Fibroblast of skin of abdomen (primary cell): Measurements from ENCODE around the gene COL15A1.
A peak's percentile ranks its signal among the peaks of the same experiment; 100 is the strongest.

Experiments
- DNase-seq: peaks from one replicate; pipeline ENCODE4 v3.0.0-alpha.2; 2013

Gene COL15A1

DNA sequence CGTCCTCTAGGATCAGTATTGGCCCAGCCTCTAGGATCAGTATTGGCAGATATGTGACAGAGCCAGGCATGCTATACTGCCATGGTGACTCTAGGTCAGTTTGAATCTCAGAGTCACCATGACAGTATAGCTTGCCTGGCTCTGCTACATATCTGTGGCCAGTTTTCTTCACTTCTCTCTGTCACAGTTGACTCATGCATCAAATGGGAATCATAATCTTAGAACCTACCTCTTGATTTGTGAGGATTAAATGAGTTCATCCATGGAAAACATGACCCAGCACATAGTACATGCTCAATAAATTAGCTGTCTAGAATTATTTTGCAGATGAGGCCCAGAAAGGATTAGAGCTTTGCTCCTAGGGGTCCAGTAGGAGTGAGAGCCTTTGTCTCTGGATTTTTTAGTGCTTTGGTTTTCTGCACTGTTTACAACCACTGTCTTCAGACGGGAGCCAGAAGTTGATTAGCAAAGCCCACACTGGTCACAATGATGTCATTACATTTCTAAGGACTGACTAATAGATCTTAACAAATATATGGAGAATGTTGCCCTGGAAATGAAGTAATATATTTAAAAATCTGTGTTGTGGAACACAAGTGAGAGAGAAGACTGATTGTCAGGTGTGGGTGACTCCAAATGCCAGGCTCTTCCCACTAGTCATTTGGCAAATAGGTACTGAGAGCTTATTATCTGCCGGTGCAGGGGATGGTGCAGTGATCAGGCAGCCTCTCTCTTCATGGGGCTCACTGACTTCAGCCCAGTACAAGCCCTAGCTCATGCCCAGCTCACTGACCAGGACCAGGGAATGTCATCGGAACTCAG is 76.0 kb downstream of the COL15A1 start:
- peak; percentile 96 for DNase-seq

DNA sequence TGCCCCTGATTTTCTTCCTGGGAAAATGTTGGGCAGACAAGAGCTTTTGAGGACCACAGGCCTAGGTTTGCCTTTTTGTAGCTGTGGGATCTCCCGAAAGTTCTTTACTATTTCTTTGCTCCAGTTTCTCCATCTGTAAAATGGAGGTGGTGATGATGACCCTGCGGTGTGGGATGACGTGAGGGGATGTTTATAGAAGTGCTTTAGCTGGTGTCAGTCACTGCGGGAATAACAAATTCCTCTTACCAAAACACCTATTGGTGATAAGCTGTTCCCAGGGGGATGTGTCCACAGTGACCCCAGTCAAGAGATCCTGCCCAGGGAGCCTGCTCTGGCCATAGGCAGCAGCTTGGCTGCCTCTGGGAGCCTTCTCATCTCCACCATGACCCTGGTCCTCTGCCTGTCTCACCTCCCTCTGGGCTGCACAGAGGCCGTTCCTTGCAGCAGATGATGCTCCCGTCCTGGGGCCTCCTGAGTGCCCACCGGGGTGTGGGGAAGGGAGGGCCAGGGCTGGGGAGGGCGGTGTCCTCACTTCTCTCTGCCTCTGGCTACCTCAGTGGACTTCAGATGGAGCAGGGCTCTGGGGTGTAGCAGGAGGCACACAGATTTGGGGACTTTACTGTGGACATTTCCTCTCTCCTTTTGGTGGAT is 77.2 kb downstream of the COL15A1 start:
- DNase-seq: no peak

DNA sequence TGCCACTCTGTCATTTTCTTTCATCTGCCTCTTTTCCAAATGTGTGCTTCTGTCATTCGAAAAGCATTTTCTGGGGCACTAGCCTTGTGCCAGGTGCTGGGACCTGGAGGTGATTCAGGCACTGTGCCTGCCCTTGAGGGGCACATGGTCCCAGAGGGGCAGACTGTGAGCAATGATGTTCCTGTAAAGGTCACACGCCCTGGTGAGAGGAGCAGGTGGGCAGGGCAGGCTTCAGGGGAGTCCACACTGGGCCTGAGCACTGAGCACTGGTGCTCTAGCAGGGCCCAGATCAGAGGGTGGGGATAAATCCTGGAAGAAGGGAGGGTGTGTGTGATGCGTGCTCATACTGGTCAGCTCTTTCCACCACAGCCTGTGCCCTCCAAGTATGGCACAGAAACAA is 77.8 kb downstream of the COL15A1 start:
- no peak for DNase-seq

DNA sequence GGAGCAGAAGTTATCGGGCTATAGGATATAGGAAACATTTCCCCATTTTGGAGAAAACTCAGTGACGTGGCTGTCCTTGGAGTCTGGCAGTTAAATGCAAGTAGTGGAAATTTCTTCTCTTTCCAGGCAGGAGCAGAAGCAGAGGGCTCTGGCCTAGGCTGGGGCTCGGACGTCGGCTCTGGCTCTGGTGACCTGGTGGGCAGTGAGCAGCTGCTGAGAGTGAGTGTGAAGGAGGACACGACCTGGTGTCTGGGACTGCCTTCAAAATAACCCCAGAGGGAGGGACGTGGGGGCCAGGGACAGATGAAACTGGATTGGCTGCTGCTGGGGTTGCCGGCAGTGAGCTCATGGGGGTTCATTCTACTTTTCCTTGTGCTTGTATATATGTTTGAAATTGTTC is 79.5 kb downstream of the COL15A1 start:
- DNase-seq: no peak

DNA sequence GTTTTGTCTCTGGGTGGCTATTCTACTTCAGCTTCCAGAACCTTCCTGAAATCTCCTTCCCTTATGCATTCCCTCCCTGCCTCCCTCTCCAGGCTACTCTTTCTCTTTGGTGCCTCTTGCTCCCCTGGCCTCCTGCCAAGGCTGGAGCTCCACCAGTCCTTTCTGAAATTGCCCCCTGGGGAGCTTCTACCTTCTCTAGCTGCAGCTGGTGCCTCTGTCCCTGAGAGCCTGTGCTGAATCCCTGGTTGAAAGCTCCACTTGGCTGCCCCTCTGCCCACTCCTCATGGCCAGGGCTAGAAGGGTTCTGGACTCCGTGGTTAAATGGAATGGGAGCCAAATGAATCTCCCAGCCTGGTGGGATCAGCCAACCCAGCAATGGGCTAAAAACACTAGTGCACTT is 80.1 kb downstream of the COL15A1 start:
- DNase-seq: peak; percentile 68

DNA sequence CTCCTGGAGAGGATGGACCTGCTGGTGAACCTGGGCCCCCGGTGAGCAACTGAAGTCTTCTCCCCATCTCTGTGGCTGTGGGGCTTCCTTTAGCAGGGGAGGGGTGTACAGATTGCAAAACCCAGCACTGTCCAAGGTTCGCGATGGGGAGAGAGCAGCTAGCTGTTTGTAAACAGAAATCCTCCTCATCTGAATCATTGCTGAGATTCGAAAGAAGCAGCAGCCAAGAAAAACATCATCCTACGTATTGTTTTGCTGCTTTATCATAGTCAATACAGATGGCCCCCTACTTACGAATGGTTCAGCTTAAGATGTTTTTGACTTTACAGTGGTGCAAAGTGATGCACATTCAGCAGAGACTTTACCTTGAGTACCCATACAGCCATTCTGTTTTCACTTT is 81.3 kb downstream of the COL15A1 start:
- DNase-seq: no peak

DNA sequence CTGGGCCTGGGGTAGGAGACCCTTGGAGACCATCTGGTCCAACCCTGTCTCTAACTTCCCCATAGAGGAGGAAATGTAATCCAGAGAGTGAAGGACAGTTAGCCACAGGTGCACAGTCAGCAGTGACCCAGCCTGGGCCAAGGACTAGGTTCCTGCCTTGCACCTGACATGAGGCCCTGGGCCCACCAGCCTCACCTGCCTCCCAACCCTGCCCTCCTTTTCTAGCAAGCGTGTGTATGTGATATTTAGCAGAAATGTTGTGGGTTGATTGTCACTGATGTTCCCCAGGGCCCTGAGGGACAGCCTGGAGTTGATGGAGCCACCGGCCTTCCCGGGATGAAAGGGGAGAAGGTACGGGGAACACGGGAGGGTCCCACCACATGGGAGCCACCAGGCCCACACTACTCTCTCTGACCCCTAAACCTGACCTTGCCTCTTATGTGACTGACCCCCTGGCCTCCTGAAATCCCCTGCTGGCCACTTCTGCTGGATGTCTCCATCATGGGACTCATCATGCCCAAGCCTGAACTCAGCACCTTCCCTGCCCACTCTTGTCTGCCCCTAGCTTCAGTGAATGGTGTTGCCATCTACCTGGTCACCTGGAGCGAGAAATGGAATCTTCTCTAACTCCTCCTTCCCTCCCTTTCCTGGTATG is 82.0 kb downstream of the COL15A1 start:
- no peak for DNase-seq

DNA sequence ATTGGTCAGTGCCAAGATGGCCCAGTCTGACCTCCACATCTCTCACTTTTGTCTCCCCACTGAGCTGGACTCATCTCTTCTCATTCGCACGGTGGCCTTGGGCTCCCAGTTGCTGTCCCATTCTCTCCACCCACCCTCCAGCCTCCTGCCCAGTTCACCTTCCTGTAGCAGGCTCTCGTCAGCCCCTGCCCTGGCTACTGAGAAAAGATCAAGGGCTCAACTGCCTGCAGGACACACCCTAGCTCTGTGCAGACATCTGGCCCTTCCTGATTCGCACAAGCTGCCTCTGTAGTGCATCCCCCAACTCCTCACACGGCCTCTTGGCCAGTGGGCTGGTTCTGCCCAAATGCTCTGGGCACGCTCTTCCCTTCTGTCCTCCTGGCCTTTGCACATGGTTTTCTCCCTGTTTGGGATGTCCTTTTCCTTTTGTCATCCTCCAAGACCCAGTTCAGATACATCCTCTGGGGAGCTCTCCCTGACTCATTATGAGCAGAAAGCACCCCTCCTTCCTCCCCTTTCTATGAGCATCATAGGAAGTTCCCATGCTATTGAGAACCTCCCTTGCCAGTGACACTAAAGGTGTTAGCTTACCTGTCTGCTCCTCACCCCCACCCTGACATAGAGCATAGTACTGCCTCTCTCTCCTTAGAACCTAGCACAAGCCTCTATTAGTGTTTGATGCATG is 82.7 kb downstream of the COL15A1 start:
- no peak for DNase-seq

DNA sequence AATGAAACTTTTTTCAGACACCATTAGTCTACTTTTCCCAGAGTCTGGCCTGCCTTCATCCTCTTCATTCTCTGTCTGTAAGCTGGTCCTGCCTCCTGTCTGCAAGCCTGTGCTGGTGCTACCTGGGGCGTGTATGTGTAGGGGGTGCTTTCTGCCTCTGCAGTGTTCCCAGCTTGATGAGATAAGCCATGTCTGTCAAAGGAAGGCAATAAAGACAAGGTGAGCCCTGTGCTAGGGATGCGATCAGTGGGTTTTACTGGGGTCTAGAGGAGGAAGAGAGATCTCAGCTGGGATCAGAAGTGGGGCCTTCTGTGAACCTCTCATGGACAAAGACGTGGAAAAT is 83.2 kb downstream of the COL15A1 start:
- no peak for DNase-seq

DNA sequence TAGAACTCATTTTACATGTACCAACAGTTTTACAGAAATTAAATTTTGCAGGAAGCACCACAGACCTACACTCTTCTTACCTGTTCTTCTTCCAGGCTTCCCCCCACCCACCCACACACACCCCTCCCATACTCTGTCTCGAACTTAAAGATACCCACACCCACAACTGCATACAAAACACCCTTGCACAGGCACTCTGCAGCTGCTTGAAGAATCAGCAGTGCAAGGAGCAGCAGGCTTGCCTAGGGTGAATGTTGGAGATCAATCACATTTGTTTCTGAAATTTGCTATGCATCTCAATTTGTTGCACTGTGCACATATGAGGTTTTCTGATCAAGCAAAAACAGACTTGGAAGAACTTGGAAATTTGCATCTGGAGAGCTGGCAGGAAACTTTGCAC is 83.7 kb downstream of the COL15A1 start:
- DNase-seq: no peak

DNA sequence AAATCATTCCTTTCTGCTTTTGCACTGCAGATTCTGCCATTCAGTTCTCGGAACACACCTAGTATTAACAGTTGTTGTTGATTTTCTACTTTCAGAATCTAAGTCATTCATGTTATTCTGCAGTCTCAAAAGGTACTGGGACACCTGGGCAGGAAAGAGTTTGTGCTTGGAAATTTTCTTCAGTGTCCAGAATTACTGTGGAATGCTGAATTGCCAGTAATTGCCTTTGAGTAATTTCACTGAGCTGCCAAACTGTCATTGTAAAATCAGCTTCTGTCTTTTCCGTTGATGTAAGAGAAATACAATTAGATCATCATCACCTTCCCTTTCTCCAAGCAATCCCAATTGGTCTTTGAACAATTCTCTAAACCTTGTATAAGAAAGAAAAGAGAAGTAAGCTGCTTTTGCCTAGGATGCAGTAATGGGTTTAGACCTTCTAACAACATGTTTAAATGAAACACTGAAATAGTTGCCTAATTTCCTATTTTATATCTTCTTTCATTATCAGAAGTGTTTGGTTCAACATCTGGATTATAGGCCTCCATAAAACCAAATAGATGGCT is 85.5 kb downstream of the COL15A1 start:
- DNase-seq: no peak

DNA sequence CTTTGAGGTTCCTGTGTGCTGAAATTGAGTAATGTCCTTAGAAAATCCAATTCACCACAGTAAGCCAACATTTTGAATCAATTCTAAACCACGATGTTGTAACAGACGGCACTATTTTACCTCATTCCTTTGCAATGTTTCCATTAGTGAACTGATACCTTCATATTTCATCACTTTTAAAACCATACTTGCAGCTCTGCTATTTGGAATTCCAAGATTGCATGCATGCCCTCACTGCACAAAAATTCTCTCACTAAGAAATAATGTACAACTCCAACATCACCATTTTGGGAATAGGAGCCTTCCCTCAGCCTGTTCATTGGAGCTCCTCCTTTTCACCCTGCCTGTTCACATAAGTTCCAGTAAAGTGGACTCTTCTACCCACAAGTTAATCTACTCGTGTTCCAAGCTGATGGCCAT is 86.4 kb downstream of the COL15A1 start:
- DNase-seq: peak; percentile 98

DNA sequence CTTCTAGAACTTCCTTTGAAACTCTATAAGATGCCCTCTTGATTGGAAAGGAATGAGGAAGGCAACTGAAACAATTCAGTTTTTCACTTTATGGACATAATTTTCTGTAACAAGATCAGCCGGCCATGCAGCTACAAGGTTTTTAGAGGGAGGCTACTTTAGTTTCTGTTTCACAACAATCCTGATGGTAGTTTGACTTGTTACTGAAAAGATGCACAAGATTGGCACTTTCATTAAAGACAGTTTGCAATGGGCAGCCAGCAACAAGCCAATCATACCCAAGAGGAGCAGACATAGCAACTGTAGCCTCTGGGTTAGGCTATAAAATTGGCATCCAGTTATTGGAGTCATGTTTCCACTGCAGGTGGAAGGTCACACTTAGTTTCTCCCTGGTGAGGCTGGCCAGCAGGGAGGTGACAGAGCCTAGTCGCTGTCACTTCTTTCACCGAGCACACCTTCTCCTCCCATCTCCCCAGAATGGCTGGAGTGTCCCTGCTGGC is 87.0 kb downstream of the COL15A1 start:
- DNase-seq: no peak

DNA sequence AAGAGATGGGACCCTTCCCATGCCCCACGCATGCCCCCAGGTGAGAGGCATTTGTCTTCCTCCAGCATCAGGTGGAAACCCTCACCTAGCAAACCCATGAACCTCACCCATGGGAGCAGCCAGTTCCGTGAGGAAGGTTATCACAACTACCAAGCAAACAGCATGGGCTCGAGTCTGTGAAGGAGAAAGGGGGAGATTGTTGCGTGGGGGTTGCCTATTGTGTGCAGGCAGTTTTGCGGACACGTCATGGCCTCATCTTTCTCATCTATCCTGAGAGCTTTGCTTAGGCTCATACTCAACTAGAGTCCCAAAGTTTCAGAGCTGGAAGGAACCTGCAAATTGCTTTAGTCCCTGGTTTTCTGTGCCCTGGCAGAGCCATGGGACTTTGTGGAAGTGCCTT is 87.6 kb downstream of the COL15A1 start:
- no peak for DNase-seq

DNA sequence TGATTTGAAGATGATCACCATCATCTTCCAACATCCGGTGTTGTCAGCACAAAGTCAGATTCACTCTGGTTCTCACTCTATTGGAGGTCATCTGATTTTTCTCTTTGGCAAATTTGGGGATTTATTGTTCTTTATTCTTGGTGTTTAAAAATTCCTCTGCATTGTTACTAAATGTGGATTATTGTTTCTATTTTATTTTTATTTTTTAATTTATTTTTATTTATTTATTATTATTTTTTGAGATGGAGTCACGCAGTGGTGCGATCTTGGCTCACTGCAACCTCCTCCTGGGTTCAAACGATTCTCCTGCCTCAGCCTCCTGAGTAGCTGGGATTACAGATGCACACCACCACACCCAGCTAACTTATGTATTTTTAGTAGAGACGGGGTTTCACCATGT is 88.3 kb downstream of the COL15A1 start:
- no peak for DNase-seq

DNA sequence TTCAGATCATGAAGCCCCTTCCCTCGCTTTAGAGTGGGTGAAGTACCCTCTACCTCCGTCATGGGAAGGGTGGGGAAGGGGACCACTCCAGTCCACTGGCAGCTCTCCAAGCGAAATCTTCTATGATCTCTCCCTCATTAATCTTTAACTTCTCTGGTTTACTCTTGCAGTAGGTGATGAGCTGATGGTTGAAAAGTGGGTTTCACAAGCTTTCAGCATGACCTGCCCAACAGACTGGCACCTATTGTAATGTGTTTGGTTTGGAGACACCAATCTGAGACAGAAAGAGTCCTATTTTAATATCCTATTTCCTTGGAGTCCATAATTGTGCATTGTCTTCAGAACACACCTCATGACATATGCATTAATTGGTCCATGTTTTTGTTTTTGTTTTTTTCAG is 90.4 kb downstream of the COL15A1 start:
- no peak for DNase-seq

DNA sequence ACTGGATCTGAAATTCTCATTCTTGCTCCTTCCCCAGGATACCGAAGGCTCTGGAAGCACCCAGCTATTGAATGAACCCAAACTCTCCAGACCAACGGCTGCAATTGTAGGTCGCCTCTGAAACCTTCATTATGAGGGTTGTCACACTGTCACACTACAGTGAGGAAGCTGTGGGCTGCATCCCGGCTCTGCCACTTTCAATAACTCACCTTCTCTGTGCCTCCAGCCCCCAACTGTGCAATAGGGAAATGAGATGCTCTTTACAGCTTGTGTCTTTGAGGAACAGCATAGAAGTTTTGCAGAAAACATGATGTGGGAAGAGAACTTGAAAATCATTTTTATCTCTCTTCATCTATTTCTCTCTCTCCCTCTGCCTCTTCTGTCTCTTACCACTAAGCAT is 91.6 kb downstream of the COL15A1 start:
- DNase-seq: no peak

DNA sequence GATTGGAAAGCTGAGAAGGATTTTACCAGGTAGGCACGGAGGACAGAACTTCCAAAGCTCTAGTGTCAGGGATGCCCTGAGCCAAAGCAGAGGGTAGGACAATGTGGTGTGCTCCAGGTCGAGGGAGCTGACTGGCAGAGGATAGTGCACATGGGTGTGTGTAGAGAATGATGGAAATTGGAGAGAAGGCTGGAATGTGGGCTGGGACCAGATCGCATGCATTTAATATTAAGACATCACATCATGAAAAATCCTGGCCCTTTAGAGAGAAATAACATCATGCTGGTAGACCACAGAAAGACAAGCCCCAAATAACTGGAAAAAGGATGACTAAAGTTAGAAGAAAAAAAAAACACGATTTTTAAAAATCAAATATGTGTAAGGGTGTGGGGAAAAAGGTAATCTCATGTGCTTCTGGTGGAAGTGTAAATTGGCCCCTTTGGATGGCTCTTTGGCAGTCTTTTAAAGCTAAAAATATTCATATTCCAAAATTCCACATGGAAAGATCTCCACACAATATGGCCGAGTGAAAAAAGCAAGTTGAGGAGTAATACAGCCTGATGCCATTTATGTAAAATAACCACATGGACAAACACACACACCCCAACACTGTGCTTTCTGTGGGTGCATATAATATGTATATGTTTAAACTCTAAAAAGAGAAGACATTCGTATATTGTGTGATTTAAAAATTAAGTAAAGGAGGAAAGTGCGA is 94.2 kb downstream of the COL15A1 start:
- DNase-seq: peak; percentile 74

DNA sequence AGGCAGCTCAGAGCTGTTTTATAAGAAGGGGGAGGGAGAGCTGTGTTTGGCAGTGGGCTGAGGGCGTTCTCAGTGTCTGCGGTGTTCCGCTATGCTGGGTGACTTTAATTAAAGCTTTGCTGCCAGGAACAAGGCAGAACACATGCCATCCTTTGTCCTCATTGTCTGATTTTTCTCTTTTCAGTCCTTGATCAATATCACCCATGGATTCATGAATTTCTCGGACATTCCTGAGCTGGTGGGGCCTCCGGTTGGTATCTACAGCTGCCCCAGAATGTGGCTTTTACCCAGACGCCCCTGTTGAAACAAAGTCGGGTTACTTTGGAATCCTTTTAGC is 94.7 kb downstream of the COL15A1 start:
- no peak for DNase-seq

DNA sequence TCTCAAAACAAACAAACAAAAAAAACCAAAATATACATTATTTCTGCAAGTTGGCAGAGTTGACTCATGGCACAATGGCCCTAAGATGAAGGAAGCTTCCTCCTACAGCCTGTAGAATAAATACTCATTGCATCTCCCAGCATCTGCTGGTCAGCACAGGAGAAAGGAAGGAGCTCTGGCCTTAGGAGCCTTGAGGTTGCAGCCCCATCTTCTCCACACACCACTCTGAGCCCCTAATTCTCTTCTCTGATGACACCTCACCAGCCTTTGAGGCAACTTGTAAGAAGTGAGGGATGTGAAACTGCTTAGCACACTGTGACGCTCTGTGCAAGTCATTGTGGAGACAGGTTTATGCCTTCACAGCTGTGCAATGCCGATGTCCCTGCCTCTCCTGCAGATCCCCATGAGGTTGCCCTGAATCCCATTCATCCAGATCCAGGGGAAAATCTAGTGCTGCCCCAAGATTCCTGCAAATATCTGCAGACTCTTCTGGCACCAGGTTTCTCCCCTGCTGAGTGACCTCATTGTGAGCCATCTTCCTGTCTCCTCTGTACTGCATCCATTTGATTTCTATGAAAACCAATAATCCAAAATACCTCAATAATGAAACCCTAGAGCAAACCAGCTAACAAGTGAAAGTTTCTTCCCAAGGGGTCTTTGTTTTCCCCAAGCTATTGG is 95.9 kb downstream of the COL15A1 start:
- peak; percentile 52 for DNase-seq

DNA sequence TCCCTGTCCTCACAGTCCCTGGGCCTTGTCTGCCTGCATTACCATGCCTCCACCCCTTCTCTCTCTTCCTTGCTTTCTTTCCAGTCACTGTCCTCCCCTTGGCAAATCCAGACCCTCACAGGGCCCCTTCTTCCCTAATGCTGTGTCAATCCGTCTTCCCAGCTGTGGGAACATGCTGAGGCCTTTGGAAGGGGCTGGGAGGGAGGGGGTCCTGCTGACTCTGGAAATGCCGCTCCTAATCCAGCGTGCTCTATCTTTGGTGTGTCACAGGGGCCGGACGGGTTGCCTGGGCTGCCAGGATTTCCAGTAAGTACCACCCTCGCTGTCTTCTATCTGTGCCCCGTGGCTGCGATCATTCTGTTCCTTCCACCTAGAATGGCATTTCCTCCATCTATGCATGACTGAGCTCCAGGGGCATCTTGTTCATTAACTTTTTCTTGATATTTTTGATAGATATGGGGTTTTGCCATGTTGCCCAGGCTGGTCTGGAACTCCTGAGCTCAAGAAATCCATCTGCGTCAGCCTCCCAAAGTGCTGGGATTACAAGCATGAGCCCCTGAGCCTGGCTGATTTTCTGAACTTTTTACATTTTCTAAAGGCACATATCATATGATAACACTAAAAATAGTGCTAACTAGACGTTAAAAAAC is 96.7 kb downstream of the COL15A1 start:
- DNase-seq: no peak
